COLO668 (cell line): ENCODE results near the gene MAP4.

Source experiments
- DNase-seq: peaks from one replicate; lab custom pipeline; 2025; ENCODE audit not compliant: unreplicated experiment; lab: John Stamatoyannopoulos, UW

MAP4 gene

GRCh38 chr3:47974974-47975470 lies 41.2 kb downstream of the MAP4 start:
- no peak for DNase-seq

- DNase-seq = no peak
Measured at GRCh38 chr3:47971081-47971480, 45.1 kb downstream of the MAP4 start.

GRCh38 chr3:47964740-47965139 lies 51.5 kb downstream of the MAP4 start:
- no peak for DNase-seq

- no peak for DNase-seq
Measured at GRCh38 chr3:47961815-47962606, 54.2 kb downstream of the MAP4 start.

GRCh38 chr3:47961036-47961435 lies 55.2 kb downstream of the MAP4 start:
- DNase-seq = no peak

- DNase-seq = no peak
Measured at GRCh38 chr3:47956521-47956920, 59.7 kb downstream of the MAP4 start.

GRCh38 chr3:47954567-47954966 lies 61.6 kb downstream of the MAP4 start:
- DNase-seq = no peak

GRCh38 chr3:47950453-47951169 lies 65.6 kb downstream of the MAP4 start:
- no peak for DNase-seq

- DNase-seq = no peak
Measured at GRCh38 chr3:47949979-47950378, 66.2 kb downstream of the MAP4 start.

- DNase-seq = no peak
Measured at GRCh38 chr3:47940232-47940631, 76.0 kb downstream of the MAP4 start.

- no peak for DNase-seq
Measured at GRCh38 chr3:47932421-47932820, 83.8 kb downstream of the MAP4 start.

- DNase-seq = no peak
Measured at GRCh38 chr3:47930979-47931378, 85.2 kb downstream of the MAP4 start.

- DNase-seq = no peak
Measured at GRCh38 chr3:47916696-47917095, 99.5 kb downstream of the MAP4 start.

GRCh38 chr3:47916201-47916600 lies 100.0 kb downstream of the MAP4 start:
- no peak for DNase-seq

- no peak for DNase-seq
Measured at GRCh38 chr3:47912006-47912504, 104.2 kb downstream of the MAP4 start.

- DNase-seq = no peak
Measured at GRCh38 chr3:47910777-47911440, 105.3 kb downstream of the MAP4 start.

- DNase-seq = no peak
Measured at GRCh38 chr3:47910233-47910632, 106.0 kb downstream of the MAP4 start.

GRCh38 chr3:47909607-47910006 lies 106.6 kb downstream of the MAP4 start:
- no peak for DNase-seq

GRCh38 chr3:47908744-47909143 lies 107.5 kb downstream of the MAP4 start:
- no peak for DNase-seq

GRCh38 chr3:47907784-47908183 lies 108.4 kb downstream of the MAP4 start:
- DNase-seq = no peak

- no peak for DNase-seq
Measured at GRCh38 chr3:47902746-47903145, 113.5 kb downstream of the MAP4 start.
